HFFc6 (cell line): ENCODE data around the gene PADI3. TPM values are rescaled to one million over a fixed set of nuclear protein-coding genes. Genes with fewer than 3 reads are reported as not detected.

Experiments used
- DNase-seq: peaks from one replicate; pipeline ENCODE4 v3.0.0-alpha.2; 2018
- H3K27ac Mint-ChIP-seq: 2 replicates; pipeline ENCODE4 v1.8.0; 2020; ENCODE audit warnings: mild to moderate bottlenecking, mixed read lengths
- H3K27me3 Mint-ChIP-seq: 2 replicates; pipeline ENCODE4 v1.8.0; 2021; ENCODE audit warnings: mild to moderate bottlenecking, moderate library complexity, mixed read lengths; ENCODE audit not compliant: insufficient read depth
- H3K36me3 Mint-ChIP-seq: 2 replicates; pipeline ENCODE4 v1.8.0; 2021; ENCODE audit warnings: low read depth, mixed read lengths
- H3K4me1 Mint-ChIP-seq: 2 replicates; pipeline ENCODE4 v1.8.0; 2020; ENCODE audit warnings: low read depth, mixed read lengths
- H3K4me3 Mint-ChIP-seq: 2 replicates; pipeline ENCODE4 v1.8.0; 2020; ENCODE audit warnings: mild to moderate bottlenecking, moderate library complexity, mixed read lengths
- H3K9me3 Mint-ChIP-seq: 2 replicates; pipeline ENCODE4 v1.8.0; 2020; ENCODE audit warnings: mild to moderate bottlenecking, mixed read lengths
- CTCF ChIP-seq: fragments of 200-600 bp; sonication (generic); IDR thresholded peaks from 2 replicates; pipeline ENCODE4 v1.5.0; 2021; ENCODE audit warnings: antibody characterized with exemption, mild to moderate bottlenecking
- total RNA-seq, 6 experiments: library from RNA; stranded (reverse); fragmentation: NEBNext Ultra II Directional; extraction: Animal tissue kit (Norgen Biotek cat#: 25700); gene quantifications; 2 replicates in 1 of 6; 3 replicates in 5 of 6; pipeline ENCODE4 v1.2.3, GENCODE V29; 2021

PADI3 gene
- total RNA-seq, 6 experiments from 2014 or later = 0.05 to 0.14 (median 0.07) TPM; not detected in 2

- Mint-ChIP-seq H3K4me1 (peaks cover 4% of the 10 kb centered on the region; the same call in 1 of the 2 replicates), H3K27me3 (peaks cover 39% of the 10 kb centered on the region), H3K9me3 (peaks cover 9% of the 10 kb centered on the region), H3K4me3 (no peak overlapping the region), H3K27ac (no peak overlapping the region), H3K36me3 (peaks cover 8% of the 10 kb centered on the region)
- no peak for TF ChIP-seq CTCF
- DNase-seq = no peak
These were observed 57.5 kb downstream of the PADI3 start for GRCh38 chr1:17306407-17306806.

GRCh38 chr1:17306921-17307320, 58.0 kb downstream of the PADI3 start:
- no peak for TF ChIP-seq CTCF
- Mint-ChIP-seq H3K9me3 (peaks cover 5% of the 10 kb centered on the region), H3K36me3 (peaks cover 4% of the 10 kb centered on the region), H3K4me1 (peaks cover 4% of the 10 kb centered on the region; the same call in 1 of the 2 replicates), H3K4me3 (no peak overlapping the region), H3K27me3 (peaks cover 39% of the 10 kb centered on the region), H3K27ac (no peak overlapping the region)
- no peak for DNase-seq

DNA sequence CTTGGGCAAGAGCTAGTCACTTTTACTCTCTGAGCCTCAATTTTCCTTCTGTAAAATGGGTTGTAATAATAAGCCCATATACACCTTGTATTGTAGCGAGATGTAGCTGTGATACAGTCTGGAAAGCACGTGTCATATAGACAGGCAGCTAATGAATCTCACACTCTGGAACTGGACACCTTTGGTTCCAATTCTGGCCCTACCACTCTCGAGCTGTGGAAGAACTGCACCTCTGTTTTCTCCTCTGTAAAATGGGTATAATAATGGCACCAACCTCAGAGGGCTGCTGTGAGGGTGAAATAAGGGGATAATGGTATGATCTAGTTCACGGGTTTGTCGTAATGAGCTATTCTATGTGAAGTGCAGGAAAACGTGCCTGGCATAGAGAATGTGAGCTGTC, 58.4 kb downstream of the PADI3 start:
- peaks cover 41% of the 10 kb centered on the region for H3K27me3 Mint-ChIP-seq

DNA sequence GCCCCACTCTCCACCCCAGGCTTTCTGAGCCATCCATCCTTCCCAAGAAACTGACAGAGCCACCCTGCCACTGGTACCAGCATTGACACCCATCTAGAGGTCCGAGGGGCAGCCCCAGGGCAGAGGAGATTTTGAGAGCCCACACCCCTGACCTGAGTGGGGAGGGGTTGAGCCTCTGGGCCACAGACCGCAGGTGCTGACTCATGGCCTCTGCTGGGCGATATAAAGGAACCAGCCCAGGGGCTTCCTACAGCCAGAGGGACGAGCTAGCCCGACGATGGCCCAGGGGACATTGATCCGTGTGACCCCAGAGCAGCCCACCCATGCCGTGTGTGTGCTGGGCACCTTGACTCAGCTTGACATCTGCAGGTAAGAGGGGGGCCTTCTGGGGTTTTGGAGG, 59.0 kb downstream of the PADI3 start, which contains the start of gene PADI4:
Gene PADI4, plus strand, starts transcription at position 252 of the 400 bp plus-strand sequence. Its CDS starts 26 bp downstream, at position 278.
- peaks cover 37% of the 10 kb centered on the region for H3K27me3 Mint-ChIP-seq
- no peak within 1 kb of the TSS for H3K27ac Mint-ChIP-seq
- no peak for DNase-seq
- H3K4me3 Mint-ChIP-seq = no peak within 1 kb of the TSS
- TF ChIP-seq CTCF = no peak
- H3K36me3 Mint-ChIP-seq = no peaks in the 10 kb centered on the region
- H3K9me3 Mint-ChIP-seq = no peaks in the 10 kb centered on the region
- peaks cover 4% of the 10 kb centered on the region; the same call in 1 of the 2 replicates for H3K4me1 Mint-ChIP-seq

More for the DNA sequence above, 58.4 kb downstream of the PADI3 start:
- no peak overlapping the region for H3K4me3 Mint-ChIP-seq
- TF ChIP-seq CTCF = no peak
- no peak overlapping the region for H3K27ac Mint-ChIP-seq
- H3K4me1 Mint-ChIP-seq = peaks cover 4% of the 10 kb centered on the region; the same call in 1 of the 2 replicates
- no peak for DNase-seq
- H3K9me3 Mint-ChIP-seq = peaks cover under 1% of the 10 kb centered on the region
- H3K36me3 Mint-ChIP-seq = peaks cover under 1% of the 10 kb centered on the region; the same call in 1 of the 2 replicates

DNA sequence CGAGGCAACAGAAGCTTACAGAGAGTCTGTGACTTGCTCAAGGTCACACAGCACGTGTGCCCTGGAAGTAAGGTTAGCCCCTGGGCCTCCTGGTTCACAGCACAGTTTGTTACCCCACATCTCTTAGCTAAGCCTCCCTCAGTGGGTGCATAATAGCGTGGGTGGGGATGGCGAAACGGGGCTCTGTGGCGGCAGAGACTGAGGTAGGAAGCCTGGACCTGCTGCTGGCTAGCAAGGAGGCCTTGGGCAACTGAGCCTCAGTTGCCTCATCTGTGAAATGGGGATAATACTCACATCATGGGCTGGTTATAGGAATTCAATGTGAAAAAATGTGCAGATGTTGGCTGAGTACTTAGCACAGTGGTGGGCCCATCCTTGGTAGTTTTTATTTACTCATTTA, 59.7 kb downstream of the PADI3 start:
- H3K4me1 Mint-ChIP-seq = peaks cover 4% of the 10 kb centered on the region; the same call in 1 of the 2 replicates
- H3K4me3 Mint-ChIP-seq = no peak overlapping the region
- H3K27ac Mint-ChIP-seq = no peak overlapping the region
- no peak for DNase-seq
- no peak for TF ChIP-seq CTCF
- peaks cover 39% of the 10 kb centered on the region for H3K27me3 Mint-ChIP-seq
- no peaks in the 10 kb centered on the region for H3K9me3 Mint-ChIP-seq
- H3K36me3 Mint-ChIP-seq = no peaks in the 10 kb centered on the region
